CD4-positive, alpha-beta T cell (primary cell): Measurements from ENCODE around the gene LCE7A. TPM values are rescaled to one million over a fixed set of nuclear protein-coding genes. Genes with fewer than 3 reads are reported as not detected.

Experiments
- ATAC-seq: fragments of 200-7000 bp; cut with Tn5 transposase; one replicate; pipeline ENCODE4 v1.10.0; 2022; ENCODE audit warnings: mild to moderate bottlenecking; ENCODE audit not compliant: poor library complexity
- CTCF ChIA-PET: fragments of 350-600 bp; sonication (Branson Sonifier 250); formaldehyde crosslinking; loops from one replicate; lab custom pipeline; 2021; ENCODE audit warnings: antibody characterized with exemption, inconsistent platforms; lab: Charles Lee
- POLR2A ChIA-PET: fragments of 350-600 bp; sonication (Branson Sonifier 250); formaldehyde crosslinking; loops from one replicate; lab custom pipeline; 2021; ENCODE audit warnings: antibody characterized with exemption, inconsistent platforms; lab: Charles Lee
- DNase-seq, 14 experiments: peaks; one replicate each; pipeline ENCODE4 v3.0.0-alpha.2; 2013 to 2020; ENCODE audit warnings: mixed read lengths in 2 of 14
- H3K27ac ChIP-seq, 2 donors: one replicate each; pipeline versions ENCODE4 v1.5.1 to v1.7.0; 2013; ENCODE audit warnings: low read length in 2 of 2, low read depth in 1 of 2, mild to moderate bottlenecking in 1 of 2
- H3K27me3 ChIP-seq, 2 experiments: 1 replicate in 1 of 2; 2 replicates in 1 of 2; pipeline versions ENCODE4 v1.6.1 to v1.7.0; 2013; ENCODE audit warnings: low read length in 2 of 2, control low read depth in 1 of 2, mild to moderate bottlenecking in 1 of 2, moderate library complexity in 1 of 2; ENCODE audit not compliant: insufficient read depth in 2 of 2, control insufficient read depth in 1 of 2
- H3K36me3 ChIP-seq: one replicate; pipeline ENCODE4 v1.6.1; 2013; ENCODE audit warnings: low read length, control low read depth; ENCODE audit not compliant: insufficient read depth
- H3K4me1 ChIP-seq: one replicate; pipeline ENCODE4 v1.6.1; 2013; ENCODE audit warnings: low read length, control low read depth; ENCODE audit not compliant: insufficient read depth
- H3K4me3 ChIP-seq: one replicate; pipeline ENCODE4 v1.5.1; 2013; ENCODE audit warnings: mild to moderate bottlenecking, low read length, moderate library complexity
- H3K9me3 ChIP-seq, 2 experiments: 1 replicate in 1 of 2; 2 replicates in 1 of 2; pipeline versions ENCODE4 v1.6.1 to v1.7.0; 2013; ENCODE audit warnings: low read length in 2 of 2, mild to moderate bottlenecking in 2 of 2, control low read depth in 1 of 2, moderate library complexity in 1 of 2; ENCODE audit not compliant: control insufficient read depth in 1 of 2, insufficient read depth in 1 of 2
- H3K27ac Mint-ChIP-seq: one replicate; pipeline ENCODE4 v1.8.0; 2020; ENCODE audit warnings: mixed read lengths
- H3K27me3 Mint-ChIP-seq: one replicate; pipeline ENCODE4 v1.8.0; 2021; ENCODE audit warnings: mixed read lengths
- H3K36me3 Mint-ChIP-seq: one replicate; pipeline ENCODE4 v1.8.0; 2021; ENCODE audit warnings: low read depth, mixed read lengths
- H3K4me1 Mint-ChIP-seq: one replicate; pipeline ENCODE4 v1.8.0; 2021; ENCODE audit warnings: low read depth, mixed read lengths
- H3K4me3 Mint-ChIP-seq: one replicate; pipeline ENCODE4 v1.8.0; 2020; ENCODE audit warnings: mild to moderate bottlenecking, mixed read lengths
- H3K9me3 Mint-ChIP-seq: one replicate; pipeline ENCODE4 v1.8.0; 2020; ENCODE audit warnings: mixed read lengths
- intact Hi-C, 2 experiments: fragments of 100-400 bp; cut with DNase I in 1 of 2; cut with micrococcal nuclease in 1 of 2; formaldehyde crosslinking; loops; one replicate each; pipeline versions ENCODE4 v1.15.1 to v1.9.0; 2023 to 2025; cut with DNase I, micrococcal nuclease
- total RNA-seq, 174 experiments: library from RNA in 2 of 174; stranded (reverse) in 2 of 174; gene quantifications; one replicate each; pipeline ENCODE4 v1.2.3 and lab custom pipeline; 2021 to 2026
- TF ChIP-seq, protein P1 (sequence below): fragments of 200-600 bp; IDR thresholded peaks from one replicate; pipeline ENCODE4 v1.8.0; 2022; ENCODE audit warnings: antibody characterized with exemption, mild to moderate bottlenecking

LCE7A gene
- total RNA-seq, 2 experiments from 2014 or later, result not detected

DNA sequence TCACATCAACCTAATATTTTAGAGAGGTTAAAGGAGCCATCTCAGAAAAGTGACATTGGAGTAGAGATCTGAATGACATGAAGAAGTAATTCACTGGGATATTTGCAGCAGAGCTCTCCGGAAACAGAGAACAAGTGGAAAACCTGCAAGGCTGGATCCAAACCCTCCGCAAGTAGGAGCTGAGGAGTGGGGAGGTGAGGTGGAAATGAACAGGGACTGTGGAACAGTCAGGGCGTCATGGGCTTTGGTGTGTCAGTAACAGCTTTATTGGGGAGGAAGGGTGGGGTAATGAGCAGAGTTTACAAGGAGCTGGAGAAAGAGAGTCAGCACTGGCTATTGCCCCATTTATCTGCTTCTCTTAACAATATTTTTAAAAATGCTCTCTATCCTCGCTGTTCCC is 39.2 kb downstream of the LCE7A start:
- peaks cover 5 to 31% of the 10 kb centered on the region in 2 experiments for H3K27me3 ChIP-seq
- CTCF ChIA-PET, result no interaction called here
- H3K4me3 Mint-ChIP-seq, result no peak overlapping the region
- DNase-seq, result no peak
- no peak for ATAC-seq
- no peaks in the 10 kb centered on the region for H3K9me3 Mint-ChIP-seq
- no peak overlapping the region for H3K27ac ChIP-seq
- no peaks in the 10 kb centered on the region for H3K9me3 ChIP-seq
- no peak overlapping the region for H3K4me3 ChIP-seq
- no peaks in the 10 kb centered on the region for H3K4me1 Mint-ChIP-seq
- peaks cover 63% of the 10 kb centered on the region for H3K27me3 Mint-ChIP-seq
- intact Hi-C loops, result no loop called here
- POLR2A ChIA-PET, result no interaction called here
- H3K4me1 ChIP-seq, result no peaks in the 10 kb centered on the region
- no peaks in the 10 kb centered on the region for H3K36me3 ChIP-seq
- H3K27ac Mint-ChIP-seq, result no peak overlapping the region
- TF ChIP-seq, protein P1, sequence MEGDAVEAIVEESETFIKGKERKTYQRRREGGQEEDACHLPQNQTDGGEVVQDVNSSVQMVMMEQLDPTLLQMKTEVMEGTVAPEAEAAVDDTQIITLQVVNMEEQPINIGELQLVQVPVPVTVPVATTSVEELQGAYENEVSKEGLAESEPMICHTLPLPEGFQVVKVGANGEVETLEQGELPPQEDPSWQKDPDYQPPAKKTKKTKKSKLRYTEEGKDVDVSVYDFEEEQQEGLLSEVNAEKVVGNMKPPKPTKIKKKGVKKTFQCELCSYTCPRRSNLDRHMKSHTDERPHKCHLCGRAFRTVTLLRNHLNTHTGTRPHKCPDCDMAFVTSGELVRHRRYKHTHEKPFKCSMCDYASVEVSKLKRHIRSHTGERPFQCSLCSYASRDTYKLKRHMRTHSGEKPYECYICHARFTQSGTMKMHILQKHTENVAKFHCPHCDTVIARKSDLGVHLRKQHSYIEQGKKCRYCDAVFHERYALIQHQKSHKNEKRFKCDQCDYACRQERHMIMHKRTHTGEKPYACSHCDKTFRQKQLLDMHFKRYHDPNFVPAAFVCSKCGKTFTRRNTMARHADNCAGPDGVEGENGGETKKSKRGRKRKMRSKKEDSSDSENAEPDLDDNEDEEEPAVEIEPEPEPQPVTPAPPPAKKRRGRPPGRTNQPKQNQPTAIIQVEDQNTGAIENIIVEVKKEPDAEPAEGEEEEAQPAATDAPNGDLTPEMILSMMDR, result no peak
- no peaks in the 10 kb centered on the region for H3K36me3 Mint-ChIP-seq

DNA sequence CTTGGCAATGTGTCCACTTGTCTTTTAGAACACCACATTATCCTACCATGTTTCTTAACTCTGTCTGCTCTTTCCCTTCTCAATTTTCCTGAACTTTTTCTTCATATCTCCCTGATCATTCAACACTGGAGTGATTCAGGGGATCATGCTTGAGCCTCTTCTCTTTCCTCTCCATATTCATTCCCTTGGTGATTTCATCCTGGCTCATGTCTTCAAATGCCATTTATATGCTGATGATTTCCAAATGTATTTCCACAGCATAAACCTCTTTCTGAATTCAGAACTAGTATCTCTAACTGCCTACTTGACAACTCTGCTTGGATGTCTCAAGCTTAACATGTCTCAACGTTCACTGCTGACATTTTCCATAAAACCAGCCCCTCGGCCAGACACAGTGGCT is 40.1 kb downstream of the LCE7A start:
- Histone ChIP-seq H3K27me3 (peaks cover 7 to 33% of the 10 kb centered on the region in 2 experiments), H3K4me1 (no peaks in the 10 kb centered on the region), H3K4me3 (no peak overlapping the region), H3K27ac (no peak overlapping the region), H3K36me3 (no peaks in the 10 kb centered on the region), H3K9me3 (no peaks in the 10 kb centered on the region)
- no peaks in the 10 kb centered on the region for H3K4me1 Mint-ChIP-seq
- H3K27me3 Mint-ChIP-seq, result peaks cover 60% of the 10 kb centered on the region
- no peak overlapping the region for H3K4me3 Mint-ChIP-seq
- DNase-seq (no peak), ATAC-seq (no peak)
- TF ChIP-seq, protein P1, result no peak
- ChIA-PET POLR2A (no interaction called here), CTCF (no interaction called here)
- H3K36me3 Mint-ChIP-seq, result no peaks in the 10 kb centered on the region
- intact Hi-C loops, result no loop called here
- H3K27ac Mint-ChIP-seq, result no peak overlapping the region
- no peaks in the 10 kb centered on the region for H3K9me3 Mint-ChIP-seq

DNA sequence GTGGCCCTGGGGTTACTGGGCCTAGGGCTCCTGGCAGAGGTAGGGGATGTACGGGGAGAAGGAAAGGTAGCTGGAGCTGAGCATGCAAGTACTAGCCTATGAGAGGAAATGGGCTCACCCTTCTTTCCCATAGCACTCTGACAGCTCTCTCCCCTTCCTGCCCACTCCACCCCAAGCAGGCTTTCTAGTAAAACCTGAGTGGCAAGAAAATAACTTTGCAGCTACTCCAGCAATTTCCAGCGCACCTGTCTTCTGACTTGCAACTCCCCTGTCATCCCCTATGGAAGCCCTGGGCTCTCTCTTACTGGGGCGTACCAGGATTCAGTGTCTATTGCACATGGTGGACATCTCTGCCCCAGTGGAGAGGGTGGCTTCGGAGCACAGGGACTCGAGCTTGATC is 41.8 kb downstream of the LCE7A start:
- no peaks in the 10 kb centered on the region for H3K4me1 Mint-ChIP-seq
- H3K9me3 ChIP-seq, result no peaks in the 10 kb centered on the region
- H3K9me3 Mint-ChIP-seq, result no peaks in the 10 kb centered on the region
- intact Hi-C loops, result no loop called here
- ChIA-PET CTCF (no interaction called here), POLR2A (no interaction called here)
- no peak for DNase-seq
- H3K4me3 Mint-ChIP-seq, result no peak overlapping the region
- ATAC-seq, result no peak
- peaks cover 5 to 19% of the 10 kb centered on the region in 2 experiments for H3K27me3 ChIP-seq
- H3K4me3 ChIP-seq, result no peak overlapping the region
- no peaks in the 10 kb centered on the region for H3K36me3 Mint-ChIP-seq
- no peak overlapping the region for H3K27ac Mint-ChIP-seq
- no peaks in the 10 kb centered on the region for H3K4me1 ChIP-seq
- no peak overlapping the region for H3K27ac ChIP-seq
- peaks cover 64% of the 10 kb centered on the region for H3K27me3 Mint-ChIP-seq
- H3K36me3 ChIP-seq, result no peaks in the 10 kb centered on the region
- TF ChIP-seq, protein P1, result no peak
